Measurements from ENCODE around the gene LSM7. TPM values are rescaled to one million over a fixed set of nuclear protein-coding genes. Genes with fewer than 3 reads are reported as not detected.
A peak's percentile ranks its signal among the peaks of the same experiment; 100 is the strongest.

The LSM7 gene
- total RNA-seq, 1 experiment from 2014 or later = 282 TPM

DNA sequence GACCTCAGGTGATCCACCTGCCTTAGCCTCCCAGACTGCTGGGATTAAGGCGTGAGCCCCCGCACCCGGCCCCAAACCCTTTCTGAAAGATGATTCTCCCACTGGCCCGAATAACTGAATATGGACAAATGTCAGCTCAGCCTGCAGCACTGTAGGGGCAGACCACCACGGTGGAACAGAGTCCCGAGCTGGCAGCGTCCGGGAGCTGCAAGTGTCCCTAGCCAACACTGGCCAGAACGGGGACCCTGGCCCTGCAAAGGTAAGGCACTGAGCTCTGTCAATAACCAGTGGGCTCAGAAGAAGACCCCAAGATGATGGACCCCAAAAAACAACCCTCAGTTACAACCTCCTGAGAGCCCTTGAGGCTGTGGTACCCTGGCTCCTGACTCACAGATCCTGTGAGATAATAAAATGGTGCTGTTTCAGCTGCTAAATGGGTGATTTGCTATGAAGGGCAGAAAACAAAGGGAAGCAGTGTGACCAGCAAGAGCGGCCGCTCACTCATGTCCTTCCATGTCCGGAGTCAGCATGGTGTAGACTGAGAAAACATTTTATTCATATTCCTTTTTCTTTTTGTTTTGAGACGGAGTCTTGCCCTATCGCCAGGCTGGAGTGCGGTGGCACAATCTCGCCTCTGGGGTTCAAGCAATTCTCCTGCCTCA, 1.6 kb downstream of the LSM7 start:
- ATAC-seq (no peak), DNase-seq (no peak)
- H4K20me1 ChIP-seq (ENCODE audit: low read length) = no peaks in the 10 kb centered on the region
- ChIA-PET POLR2A (ENCODE audit: unreplicated experiment) (no interaction called here), CTCF (no interaction called here)
- H3K27me3 ChIP-seq (ENCODE audit: low read length) = no peaks in the 10 kb centered on the region
- H3K4me1 ChIP-seq (ENCODE audit: insufficient read depth, low read length) = peaks cover 11% of the 10 kb centered on the region
- BruUV-seq (replicated peaks) = no TSS peak
- H3K79me2 ChIP-seq (ENCODE audit: low read length) = peaks cover 62% of the 10 kb centered on the region
- H3K27ac ChIP-seq (ENCODE audit: low read length) = no peak overlapping the region
- H3K9me2 ChIP-seq (replicated peaks; ENCODE audit: low read length) = no peaks in the 10 kb centered on the region
- H3K9me3 ChIP-seq (ENCODE audit: low read length) = no peaks in the 10 kb centered on the region
- H3K36me3 ChIP-seq (ENCODE audit: low read depth, low read length) = no peaks in the 10 kb centered on the region; the same call in 1 of the 2 replicates
- H3K4me3 ChIP-seq (ENCODE audit: low read length) = peak overlapping the region; percentile 98; the same call in 1 of the 2 replicates
- no peaks in the 10 kb centered on the region for H3F3A ChIP-seq (ENCODE audit: low read length, unreplicated experiment)
- peak overlapping the region; percentile 99; the same call in 1 of the 2 replicates for H3K9ac ChIP-seq (ENCODE audit: low read length)
- TF ChIP-seq EZH2phosphoT487 (IDR thresholded peaks at IDR 0.05; ENCODE audit: borderline replicate concordance, low read length) (no peak), EZH2 (IDR thresholded peaks at IDR 0.05; ENCODE audit: low read length, unreplicated experiment) (no peak)
- TF ChIP-seq, protein P1, sequence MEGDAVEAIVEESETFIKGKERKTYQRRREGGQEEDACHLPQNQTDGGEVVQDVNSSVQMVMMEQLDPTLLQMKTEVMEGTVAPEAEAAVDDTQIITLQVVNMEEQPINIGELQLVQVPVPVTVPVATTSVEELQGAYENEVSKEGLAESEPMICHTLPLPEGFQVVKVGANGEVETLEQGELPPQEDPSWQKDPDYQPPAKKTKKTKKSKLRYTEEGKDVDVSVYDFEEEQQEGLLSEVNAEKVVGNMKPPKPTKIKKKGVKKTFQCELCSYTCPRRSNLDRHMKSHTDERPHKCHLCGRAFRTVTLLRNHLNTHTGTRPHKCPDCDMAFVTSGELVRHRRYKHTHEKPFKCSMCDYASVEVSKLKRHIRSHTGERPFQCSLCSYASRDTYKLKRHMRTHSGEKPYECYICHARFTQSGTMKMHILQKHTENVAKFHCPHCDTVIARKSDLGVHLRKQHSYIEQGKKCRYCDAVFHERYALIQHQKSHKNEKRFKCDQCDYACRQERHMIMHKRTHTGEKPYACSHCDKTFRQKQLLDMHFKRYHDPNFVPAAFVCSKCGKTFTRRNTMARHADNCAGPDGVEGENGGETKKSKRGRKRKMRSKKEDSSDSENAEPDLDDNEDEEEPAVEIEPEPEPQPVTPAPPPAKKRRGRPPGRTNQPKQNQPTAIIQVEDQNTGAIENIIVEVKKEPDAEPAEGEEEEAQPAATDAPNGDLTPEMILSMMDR (conservative IDR thresholded peaks at IDR 0.05; ENCODE audit: low read depth, low read length) = no peak
- peak overlapping the region; percentile 97 for H3K4me2 ChIP-seq (ENCODE audit: low read length)
- no peak overlapping the region for H2AFZ ChIP-seq (ENCODE audit: low read length)
- intact Hi-C loops (cut with micrococcal nuclease) = no loop called here

DNA sequence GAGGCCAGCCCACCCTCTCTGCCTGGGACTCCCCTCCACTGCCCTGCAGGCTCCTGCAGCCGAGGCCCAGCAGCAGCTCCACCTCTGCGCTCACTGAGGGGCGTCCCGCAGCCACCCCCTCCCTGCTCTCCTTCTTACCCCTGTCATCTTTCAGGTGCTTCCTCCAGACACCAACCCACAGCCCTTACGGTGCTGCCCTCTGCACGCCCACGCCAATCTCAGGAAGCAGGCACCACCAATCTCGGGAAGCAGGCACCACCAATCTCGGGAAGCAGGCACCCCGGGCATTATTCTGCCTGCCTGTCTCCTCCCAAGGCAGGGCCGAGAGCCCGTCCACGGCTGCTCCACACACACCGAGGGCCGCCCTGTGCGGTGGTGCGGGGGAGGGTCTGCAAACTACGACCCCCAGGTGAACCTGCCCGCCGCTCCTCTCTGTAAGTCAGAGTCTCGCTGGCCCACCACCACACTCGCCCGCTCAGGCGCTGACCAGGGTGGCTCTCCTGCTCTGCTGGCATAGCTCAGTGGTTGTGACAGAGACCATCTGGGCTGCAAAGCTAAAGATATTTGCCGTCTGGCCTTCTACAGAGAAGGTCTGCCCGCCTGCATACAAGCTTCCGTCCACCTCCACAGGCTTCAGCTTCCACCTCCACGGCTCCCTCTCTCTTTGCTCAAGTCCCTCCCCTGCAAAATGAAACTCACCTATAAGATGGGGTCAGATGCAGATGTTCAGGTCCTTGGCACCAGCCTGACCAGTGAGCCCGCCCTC, 2.9 kb downstream of the LSM7 start:
- Histone ChIP-seq H3K9me2 (replicated peaks; ENCODE audit: low read length) (no peaks in the 10 kb centered on the region), H3K4me2 (ENCODE audit: low read length) (no peak overlapping the region), H3K27ac (ENCODE audit: low read length) (no peak overlapping the region), H2AFZ (ENCODE audit: low read length) (no peak overlapping the region), H3K36me3 (ENCODE audit: low read depth, low read length) (no peaks in the 10 kb centered on the region; the same call in 1 of the 2 replicates), H3F3A (ENCODE audit: low read length, unreplicated experiment) (no peaks in the 10 kb centered on the region), H3K4me3 (ENCODE audit: low read length) (no peak overlapping the region), H4K20me1 (ENCODE audit: low read length) (no peaks in the 10 kb centered on the region), H3K27me3 (ENCODE audit: low read length) (no peaks in the 10 kb centered on the region), H3K9ac (ENCODE audit: low read length) (no peak overlapping the region), H3K9me3 (ENCODE audit: low read length) (no peaks in the 10 kb centered on the region), H3K4me1 (ENCODE audit: insufficient read depth, low read length) (peaks cover 11% of the 10 kb centered on the region), H3K79me2 (ENCODE audit: low read length) (peaks cover 48% of the 10 kb centered on the region)
- ChIA-PET CTCF (no interaction called here), POLR2A (ENCODE audit: unreplicated experiment) (no interaction called here)
- no TSS peak for BruUV-seq (replicated peaks)
- ATAC-seq (no peak), DNase-seq (no peak)
- TF ChIP-seq EZH2phosphoT487 (IDR thresholded peaks at IDR 0.05; ENCODE audit: borderline replicate concordance, low read length) (no peak), EZH2 (IDR thresholded peaks at IDR 0.05; ENCODE audit: low read length, unreplicated experiment) (no peak)
- TF ChIP-seq, protein P1 (conservative IDR thresholded peaks at IDR 0.05; ENCODE audit: low read depth, low read length) = no peak
- intact Hi-C loops (cut with micrococcal nuclease) = no loop called here

Measured in PC-3 (cell line).